Erythroblast (primary cell): ENCODE data around the gene C1RL.

Experiments
- GATA1 ChIP-seq: IDR thresholded peaks from 2 replicates; pipeline ENCODE4 v1.6.1; 2011; ENCODE audit warnings: low read depth, mild to moderate bottlenecking, control low read depth, low read length, moderate library complexity
- POLR2A ChIP-seq: IDR thresholded peaks from 2 replicates; pipeline ENCODE4 v1.6.1; 2011; ENCODE audit warnings: mild to moderate bottlenecking, low read length

- TF ChIP-seq POLR2A (no peak), GATA1 (no peak)
These were observed 11.2 kb upstream of the C1RL start for GRCh38 chr12:7120166-7120565.
